K562 treated with DMSO at 1 percent for 24 hours (cell line): ENCODE data around the gene PLAAT1. TPM values are rescaled to one million over a fixed set of nuclear protein-coding genes. Genes with fewer than 3 reads are reported as not detected.

Experiments used
- total RNA-seq: library from RNA; unstranded; fragments of 300-600 nt; gene quantifications from 2 replicates; pipeline ENCODE4 v1.2.3, GENCODE V29; 2022; ENCODE audit warnings: low read depth; ENCODE audit not compliant: insufficient read depth

PLAAT1 gene
- total RNA-seq: 1.5 TPM in 1 of 2 replicates, not detected in the other

GRCh38 chr3:193240850-193241706, at the start of gene PLAAT1:
Gene PLAAT1, plus strand, starts transcription at chr3:193241222. Its CDS starts 14,429 bp downstream, at chr3:193255651.

Other genes with a start within 250 kb of the PLAAT1 start
- gene ATP13A5, start 137.5 kb downstream of the PLAAT1 start, total RNA-seq: not detected in 2 replicates